Endothelial cell of umbilical vein (primary cell): ENCODE measurements around the gene TSPAN4. TPM values are rescaled to one million over a fixed set of nuclear protein-coding genes. Genes with fewer than 3 reads are reported as not detected.

Experiments
- BruUV-seq: library from RNA; stranded (reverse); fragments of 400-500 nt; replicated peaks from 2 replicates; lab custom pipeline; 2021; lab: Mats Ljungman, UMichigan
- CTCF ChIA-PET: fragments of 300-600, 350-600 bp; sonication (Branson Sonifier 250); formaldehyde crosslinking; loops from one replicate; lab custom pipeline; 2021; ENCODE audit warnings: antibody characterized with exemption, inconsistent platforms; lab: Charles Lee
- POLR2A ChIA-PET: fragments of 300-600, 350-600 bp; sonication (Branson Sonifier 250); formaldehyde crosslinking; loops from one replicate; lab custom pipeline; 2021; ENCODE audit warnings: antibody characterized with exemption, inconsistent platforms; lab: Charles Lee
- DNase-seq: peaks from one replicate; pipeline ENCODE4 v3.0.0-alpha.2; 2011; ENCODE audit warnings: low read depth, low spot score
- FAIRE-seq: peaks from 2 replicates; lab custom pipeline; 2011; peaks lifted over from hg19 to GRCh38; lab: Jason Lieb, UNC
- H2AFZ ChIP-seq: 2 replicates; pipeline ENCODE4 v1.6.0; 2012; ENCODE audit warnings: low read depth, low read length, control low read depth, inconsistent platforms
- H3K27ac ChIP-seq: 2 replicates; pipeline ENCODE4 v1.5.1; 2011; ENCODE audit warnings: low read depth, mild to moderate bottlenecking, control low read depth, low read length, moderate library complexity; ENCODE audit not compliant: insufficient read depth
- H3K27me3 ChIP-seq, 2 experiments: 2 replicates each; pipeline versions ENCODE4 v1.6.0 to v1.6.1; 2011; ENCODE audit warnings: low read length in 2 of 2, mixed read lengths in 1 of 2; ENCODE audit not compliant: control insufficient read depth in 2 of 2, insufficient read depth in 2 of 2
- H3K36me3 ChIP-seq, 2 experiments: 2 replicates in 1 of 2; 3 replicates in 1 of 2; pipeline ENCODE4 v1.5.1; 2011; ENCODE audit warnings: low read length in 2 of 2, mild to moderate bottlenecking in 1 of 2, moderate library complexity in 1 of 2; ENCODE audit not compliant: control insufficient read depth in 2 of 2, insufficient read depth in 2 of 2; ENCODE audit errors: extremely low read depth in 1 of 2
- H3K4me1 ChIP-seq: 3 replicates; pipeline ENCODE4 v1.5.1; 2011; ENCODE audit warnings: mild to moderate bottlenecking, low read length; ENCODE audit not compliant: control insufficient read depth, insufficient read depth; ENCODE audit errors: extremely low read depth
- H3K4me2 ChIP-seq: 2 replicates; pipeline ENCODE4 v1.6.1; 2011; ENCODE audit warnings: low read length, control low read depth, mixed read lengths; ENCODE audit not compliant: insufficient read depth
- H3K4me3 ChIP-seq, 3 experiments: fragments of 200-600 bp in 1 of 3; sonication (generic), shearing (Covaris generic) in 1 of 3; replicated peaks in 1 of 3; 2 replicates each; pipeline ENCODE4 v1.5.1; 2011 to 2016; ENCODE audit warnings: control low read depth in 3 of 3, low read length in 3 of 3, mild to moderate bottlenecking in 2 of 3, inconsistent platforms in 1 of 3, low read depth in 1 of 3, moderate library complexity in 1 of 3; ENCODE audit not compliant: insufficient read depth in 1 of 3
- H3K79me2 ChIP-seq: 2 replicates; pipeline ENCODE4 v1.6.0; 2012; ENCODE audit warnings: low read length, inconsistent platforms; ENCODE audit not compliant: control insufficient read depth, insufficient read depth
- H3K9ac ChIP-seq: replicated peaks from 2 replicates; pipeline ENCODE3; 2011; ENCODE audit warnings: low read length, control low read depth; ENCODE audit not compliant: insufficient read depth; ENCODE audit errors: extremely low read depth
- H3K9me1 ChIP-seq: replicated peaks from 3 replicates; pipeline ENCODE4 v1.6.0; 2011; ENCODE audit warnings: mild to moderate bottlenecking, low read length; ENCODE audit not compliant: control insufficient read depth, insufficient read depth; ENCODE audit errors: extremely low read depth
- H3K9me3 ChIP-seq: replicated peaks from 2 replicates; pipeline ENCODE4 v1.5.1; 2012; ENCODE audit warnings: low read length, inconsistent platforms; ENCODE audit not compliant: control insufficient read depth, insufficient read depth
- H4K20me1 ChIP-seq: replicated peaks from 2 replicates; pipeline ENCODE3; 2011; ENCODE audit warnings: mild to moderate bottlenecking, low read length; ENCODE audit not compliant: control insufficient read depth, insufficient read depth; ENCODE audit errors: extremely low read depth
- EZH2 ChIP-seq: IDR thresholded peaks from 2 replicates; pipeline ENCODE4 v1.6.1; 2012; ENCODE audit warnings: borderline replicate concordance, low read depth, mild to moderate bottlenecking, moderate library complexity, low read length, inconsistent platforms; ENCODE audit not compliant: severe bottlenecking
- FOS ChIP-seq: IDR thresholded peaks from 2 replicates; pipeline ENCODE4 v1.6.1; 2011; ENCODE audit warnings: mild to moderate bottlenecking, low read length, moderate library complexity, borderline replicate concordance; ENCODE audit not compliant: insufficient read depth
- GATA2 ChIP-seq: IDR thresholded peaks from 2 replicates; pipeline ENCODE4 v1.7.0; 2011; ENCODE audit warnings: low read depth, mild to moderate bottlenecking, moderate library complexity, mixed read lengths, low read length; ENCODE audit not compliant: insufficient read length, insufficient read depth
- JUN ChIP-seq: IDR thresholded peaks from 2 replicates; pipeline ENCODE4 v1.6.1; 2011; ENCODE audit warnings: borderline replicate concordance, low read depth; ENCODE audit not compliant: insufficient read length, insufficient read depth
- MYC ChIP-seq: IDR thresholded peaks from one replicate; pipeline ENCODE4 v1.6.1; 2011; ENCODE audit warnings: mild to moderate bottlenecking, low read depth, low read length
- POLR2A ChIP-seq: IDR thresholded peaks from 2 replicates; pipeline ENCODE4 v1.6.1; 2012; ENCODE audit warnings: low read depth, mild to moderate bottlenecking, control low read depth, low read length
- POLR2AphosphoS5 ChIP-seq: IDR thresholded peaks from 2 replicates; pipeline ENCODE4 v1.6.1; 2012; ENCODE audit warnings: low read depth, mild to moderate bottlenecking, control low read depth, low read length, moderate library complexity; ENCODE audit not compliant: insufficient read depth
- dilution Hi-C: fragments of 300-500 bp; cut with MboI; formaldehyde crosslinking; loops from one replicate; pipeline ENCODE4 v1.15.0; 2019; ENCODE audit warnings: low sequenced_read_pairs; ENCODE audit not compliant: extremely low pct_ligation_motif_present
- intact Hi-C: fragments of 100-400 bp; cut with micrococcal nuclease; formaldehyde crosslinking; loops from one replicate; pipeline ENCODE4 v1.10.0; 2022
- polyA plus RNA-seq, 4 experiments: library from polyadenylated mRNA; depleted of rRNA in 3 of 4; stranded (reverse) in 3 of 4; unstranded in 1 of 4; fragments of >200 nt; gene quantifications; 2 replicates each; pipeline versions ENCODE4 v1.2.1 to v1.2.3, GENCODE V29; 2011 to 2012; ENCODE audit warnings: missing spikeins in 1 of 4
- total RNA-seq: library from RNA; stranded (reverse); gene quantifications from 2 replicates; pipeline ENCODE4 v1.2.3, GENCODE V29; 2021
- TF ChIP-seq, protein P1 (sequence below): IDR thresholded peaks from 2 replicates; pipeline ENCODE4 v1.6.1; 2011; ENCODE audit not compliant: insufficient read depth, insufficient read length
- TF ChIP-seq, protein P2 (sequence below), 2 donors: IDR thresholded peaks; 1 replicate in 1 of 2; 2 replicates in 1 of 2; pipeline ENCODE4 v1.5.1; 2011; ENCODE audit warnings: low read length in 2 of 2, mild to moderate bottlenecking in 2 of 2, moderate library complexity in 2 of 2, control low read depth in 1 of 2, inconsistent platforms in 1 of 2, low read depth in 1 of 2; ENCODE audit not compliant: insufficient read depth in 1 of 2; ENCODE audit errors: extremely low read depth in 1 of 2

The TSPAN4 gene
- total and polyA plus RNA-seq, 2 donors (not counting 3 experiments of a cell fraction or from before 2014, with no cell fraction given) = 114 to 199 TPM

- no peak overlapping the region for H3K9ac ChIP-seq
- H3K79me2 ChIP-seq = no peaks in the 10 kb centered on the region
- H2AFZ ChIP-seq = no peak overlapping the region
- ChIA-PET POLR2A (no interaction called here), CTCF (interaction anchor here (1.0 to 1.9 kb wide), 2 partner anchors 18 kb away, joined by 3 to 4 read pairs; no protein-coding TSS in a partner anchor)
- TSS peak; percentile 21 for BruUV-seq
- DNase-seq (no peak), FAIRE-seq (no peak)
- intact Hi-C loops (no loop called here), dilution Hi-C loops (no loop called here)
- no peaks in the 10 kb centered on the region for H3K9me1 ChIP-seq
- H3K4me3 ChIP-seq = no peak overlapping the region
- H3K4me1 ChIP-seq = no peaks in the 10 kb centered on the region
- H3K9me3 ChIP-seq = no peaks in the 10 kb centered on the region
- no peak overlapping the region for H3K27ac ChIP-seq
- H3K36me3 ChIP-seq = peaks cover 0 to 11% of the 10 kb centered on the region in 2 experiments
- H3K4me2 ChIP-seq = no peak overlapping the region
- H4K20me1 ChIP-seq = no peaks in the 10 kb centered on the region
- TF ChIP-seq FOS = no peak
- no peak for TF ChIP-seq POLR2A
- TF ChIP-seq POLR2AphosphoS5 = no peak
- no peak for TF ChIP-seq JUN
- TF ChIP-seq, protein P1, sequence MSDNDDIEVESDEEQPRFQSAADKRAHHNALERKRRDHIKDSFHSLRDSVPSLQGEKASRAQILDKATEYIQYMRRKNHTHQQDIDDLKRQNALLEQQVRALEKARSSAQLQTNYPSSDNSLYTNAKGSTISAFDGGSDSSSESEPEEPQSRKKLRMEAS = no peak
- no peak for TF ChIP-seq GATA2
- no peak for TF ChIP-seq MYC
- no peak for TF ChIP-seq EZH2
- TF ChIP-seq, protein P2, sequence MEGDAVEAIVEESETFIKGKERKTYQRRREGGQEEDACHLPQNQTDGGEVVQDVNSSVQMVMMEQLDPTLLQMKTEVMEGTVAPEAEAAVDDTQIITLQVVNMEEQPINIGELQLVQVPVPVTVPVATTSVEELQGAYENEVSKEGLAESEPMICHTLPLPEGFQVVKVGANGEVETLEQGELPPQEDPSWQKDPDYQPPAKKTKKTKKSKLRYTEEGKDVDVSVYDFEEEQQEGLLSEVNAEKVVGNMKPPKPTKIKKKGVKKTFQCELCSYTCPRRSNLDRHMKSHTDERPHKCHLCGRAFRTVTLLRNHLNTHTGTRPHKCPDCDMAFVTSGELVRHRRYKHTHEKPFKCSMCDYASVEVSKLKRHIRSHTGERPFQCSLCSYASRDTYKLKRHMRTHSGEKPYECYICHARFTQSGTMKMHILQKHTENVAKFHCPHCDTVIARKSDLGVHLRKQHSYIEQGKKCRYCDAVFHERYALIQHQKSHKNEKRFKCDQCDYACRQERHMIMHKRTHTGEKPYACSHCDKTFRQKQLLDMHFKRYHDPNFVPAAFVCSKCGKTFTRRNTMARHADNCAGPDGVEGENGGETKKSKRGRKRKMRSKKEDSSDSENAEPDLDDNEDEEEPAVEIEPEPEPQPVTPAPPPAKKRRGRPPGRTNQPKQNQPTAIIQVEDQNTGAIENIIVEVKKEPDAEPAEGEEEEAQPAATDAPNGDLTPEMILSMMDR (IDR thresholded peaks at IDR 0.05; ENCODE audit: extremely low read depth in 1 of 2, insufficient read depth in 1 of 2, low read depth in 1 of 2, low read length in 2 of 2) = no peak
- no peaks in the 10 kb centered on the region for H3K27me3 ChIP-seq
These were observed 23.8 kb downstream of the TSPAN4 start for GRCh38 chr11:866481-866880.
